Dermis microvascular lymphatic vessel endothelial cell (primary cell): ENCODE measurements around the gene RFTN1. TPM values are rescaled to one million over a fixed set of nuclear protein-coding genes. Genes with fewer than 3 reads are reported as not detected.

Source experiments
- DNase-seq, 2 donors: peaks; one replicate each; pipeline versions ENCODE4 v3.0.0 to v3.0.0-alpha.2; 2010; ENCODE audit warnings: low read depth in 2 of 2
- total RNA-seq: library from RNA; depleted of rRNA; stranded (reverse); fragments of >200 nt; gene quantifications from 2 replicates; pipeline ENCODE4 v1.2.1, GENCODE V29; 2014

RFTN1 gene
- total RNA-seq, 1 donor from 2014 or later: 19.3 TPM

DNA sequence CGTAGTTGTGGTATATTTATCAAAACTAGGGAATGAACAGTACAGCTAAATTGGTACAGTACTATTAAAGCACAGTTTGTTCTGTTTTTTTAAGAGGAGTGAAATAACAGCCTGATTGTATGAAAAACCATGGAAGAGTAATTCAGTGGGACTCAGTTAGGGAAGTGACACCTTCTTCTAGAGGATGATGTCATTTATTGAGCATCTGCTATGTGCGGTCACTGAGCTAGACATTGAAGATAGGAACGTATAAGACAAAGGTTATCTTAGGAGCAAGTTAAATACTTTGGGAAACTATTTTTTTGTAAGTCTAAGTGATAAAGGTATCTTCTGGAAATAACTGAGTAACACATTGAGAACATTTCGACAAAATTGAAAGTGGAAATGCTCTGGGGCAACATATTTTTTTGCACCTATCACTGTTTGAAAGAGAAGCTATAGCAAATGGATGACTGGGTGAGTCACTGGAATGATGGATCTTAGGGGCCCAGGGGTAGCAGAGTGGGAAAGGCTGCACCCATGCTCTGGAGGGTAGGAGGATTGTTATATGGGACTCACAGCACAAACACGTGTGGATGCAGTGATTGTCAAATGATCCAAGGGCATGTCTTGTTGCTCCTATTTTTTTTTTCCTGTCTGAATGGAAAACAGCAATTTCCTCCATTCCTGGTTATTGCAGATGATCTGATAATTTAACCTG lies 205.5 kb downstream of the RFTN1 start:
- DNase-seq: no peak

- no peak for DNase-seq
These were observed 208.4 kb downstream of the RFTN1 start for GRCh38 chr3:16305111-16305541.

- DNase-seq: no peak
These were observed 209.2 kb downstream of the RFTN1 start for GRCh38 chr3:16304061-16305010.

- no peak for DNase-seq
These were observed 210.4 kb downstream of the RFTN1 start for GRCh38 chr3:16303037-16303575.

DNA sequence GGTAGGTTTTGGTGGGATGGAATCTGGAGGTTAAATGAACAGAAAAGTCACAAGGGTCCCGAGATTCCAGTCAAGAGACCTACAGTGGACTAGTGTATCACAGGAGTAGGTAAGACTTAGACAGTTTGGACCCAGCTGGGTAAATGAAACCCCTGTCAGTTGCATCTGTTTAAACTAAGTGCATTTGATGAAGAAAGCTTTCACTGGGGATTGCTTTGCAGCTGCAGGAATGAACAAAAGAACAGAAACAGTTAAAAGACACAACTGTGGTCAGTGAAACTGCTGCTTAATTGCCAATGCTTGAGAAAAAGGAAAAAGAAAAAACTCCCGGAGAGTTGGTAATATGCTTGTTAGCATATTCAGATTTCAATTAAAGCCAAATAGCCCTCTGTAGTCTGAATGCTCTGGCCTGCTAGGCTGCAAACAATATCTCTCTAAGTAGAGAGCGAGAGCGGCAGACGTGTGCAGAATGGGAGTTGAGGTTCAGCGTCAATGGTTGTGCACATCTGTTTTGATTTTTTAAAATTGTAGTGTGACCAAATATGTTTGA lies 211.3 kb downstream of the RFTN1 start:
- DNase-seq: no peak

- no peak for DNase-seq
These were observed 212.0 kb downstream of the RFTN1 start for GRCh38 chr3:16301507-16301906.

GRCh38 chr3:16300881-16301359 lies 212.6 kb downstream of the RFTN1 start:
- no peak for DNase-seq

DNA sequence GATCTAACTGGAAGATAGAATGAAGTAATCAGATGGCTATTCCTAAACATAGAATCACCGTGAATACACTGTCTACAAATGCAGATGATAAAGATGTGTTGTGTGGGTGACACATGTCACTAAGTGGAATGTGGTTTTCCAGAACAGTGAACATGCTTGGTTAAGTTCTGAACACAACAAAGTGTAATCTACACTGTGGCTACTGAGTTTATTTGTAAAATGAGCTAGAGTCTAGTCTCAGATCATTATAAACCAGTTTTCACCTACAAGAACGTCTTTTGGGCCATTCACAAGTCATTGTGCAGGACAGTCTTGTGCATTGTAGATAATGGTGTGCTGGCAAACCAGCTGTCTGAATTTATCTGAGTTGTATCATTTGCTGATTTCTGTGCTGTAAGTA lies 213.2 kb downstream of the RFTN1 start:
- no peak for DNase-seq

GRCh38 chr3:16299746-16300145 lies 213.8 kb downstream of the RFTN1 start:
- no peak for DNase-seq

- no peak for DNase-seq
These were observed 214.6 kb downstream of the RFTN1 start for GRCh38 chr3:16298891-16299290.

GRCh38 chr3:16297997-16298885 lies 215.3 kb downstream of the RFTN1 start:
- no peak for DNase-seq

- no peak for DNase-seq
These were observed 218.1 kb downstream of the RFTN1 start for GRCh38 chr3:16295298-16295890.

DNA sequence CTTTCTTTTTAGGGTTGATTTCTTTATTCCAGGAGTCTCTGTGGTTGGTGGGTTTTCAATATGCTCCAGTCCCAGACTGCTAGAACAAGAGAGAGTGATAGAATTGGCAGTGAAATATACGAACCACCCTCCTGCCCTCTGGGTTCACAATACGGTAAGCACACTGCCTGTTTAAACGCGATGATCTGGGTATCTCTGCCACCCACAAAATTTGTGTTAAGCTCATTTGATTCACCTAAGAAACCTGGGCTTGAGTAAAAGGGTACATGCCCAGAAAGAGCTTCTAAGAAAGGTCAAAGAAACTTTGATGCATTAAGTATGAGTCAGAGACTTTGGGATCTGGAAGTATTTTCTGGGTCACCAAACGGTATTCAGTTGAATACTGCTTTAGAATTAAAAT lies 218.7 kb downstream of the RFTN1 start:
- DNase-seq: no peak

GRCh38 chr3:16290827-16291196 lies 222.7 kb downstream of the RFTN1 start:
- DNase-seq: no peak

- DNase-seq: peak; percentile 38 to 67
These were observed 223.3 kb downstream of the RFTN1 start for GRCh38 chr3:16290007-16290826.

DNA sequence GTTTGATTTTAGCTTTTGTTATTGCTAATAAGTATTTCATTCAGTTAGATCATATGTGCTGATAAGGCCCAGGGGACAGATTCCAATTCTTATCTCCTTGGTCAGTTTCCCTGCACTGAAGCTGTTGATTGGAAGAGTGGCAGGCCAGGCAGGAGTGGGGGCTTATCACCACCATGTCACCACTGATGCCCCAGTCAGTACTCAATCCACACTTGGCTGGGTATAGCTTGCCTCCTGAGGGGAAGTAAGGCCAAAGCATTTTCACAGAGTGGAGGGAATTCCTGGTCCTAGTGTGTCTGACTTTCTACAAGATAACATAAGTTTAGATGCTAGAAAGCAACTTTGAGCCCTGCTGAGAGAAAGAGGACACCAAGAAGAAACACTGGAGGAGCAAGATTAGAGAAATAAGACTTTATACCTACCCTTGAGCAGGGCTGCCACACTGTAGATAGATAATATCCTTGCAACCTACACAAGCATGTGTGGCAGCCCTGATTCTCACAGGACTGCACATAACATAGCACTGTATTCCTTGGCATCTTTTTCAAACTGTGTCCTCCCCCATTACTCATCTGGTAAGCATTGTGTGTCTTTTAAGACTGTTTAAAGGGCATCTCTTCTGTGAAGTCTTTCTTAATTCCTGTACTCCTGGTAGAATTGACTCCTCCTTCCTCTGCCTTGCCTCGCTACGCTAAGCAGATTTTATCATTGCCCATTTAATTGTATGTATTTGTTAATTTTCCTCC lies 224.2 kb downstream of the RFTN1 start:
- DNase-seq: no peak

GRCh38 chr3:16288664-16289063 lies 224.8 kb downstream of the RFTN1 start:
- DNase-seq: no peak

- DNase-seq: no peak
These were observed 226.6 kb downstream of the RFTN1 start for GRCh38 chr3:16286751-16287543.
